HEK293 (cell line): Measurements from ENCODE around the gene SMKR1.

Source experiments
- CTCF ChIA-PET: fragments of 350-600 bp; formaldehyde crosslinking; extraction: SDS; loops from one replicate; lab custom pipeline; 2021; ENCODE audit warnings: antibody characterized with exemption; lab: Yijun Ruan, JAX
- POLR2A ChIA-PET: fragments of 300-600 bp; formaldehyde crosslinking; extraction: SDS; loops from one replicate; lab custom pipeline; 2020; ENCODE audit warnings: antibody characterized with exemption, inconsistent platforms; lab: Yijun Ruan, JAX
- H3K27ac ChIP-seq: fragments of 200-500 bp; sonication (Bioruptor generic); 2 replicates; pipeline ENCODE4 v1.5.1; 2014; ENCODE audit warnings: low read depth, low read length, control low read depth, inconsistent platforms; ENCODE audit errors: extremely low read depth
- H3K36me3 ChIP-seq, 2 experiments: fragments of 200-500 bp in 1 of 2; sonication (Bioruptor generic) in 1 of 2; 1 replicate in 1 of 2; 2 replicates in 1 of 2; pipeline ENCODE4 v1.5.1; 2014 to 2017; ENCODE audit warnings: inconsistent platforms in 2 of 2, low read length in 2 of 2; ENCODE audit not compliant: control insufficient read depth in 2 of 2, insufficient read depth in 1 of 2
- H3K4me1 ChIP-seq: fragments of 200-500 bp; sonication (Bioruptor generic); 2 replicates; pipeline ENCODE4 v1.5.1; 2014; ENCODE audit warnings: mild to moderate bottlenecking, low read length, inconsistent platforms; ENCODE audit not compliant: control insufficient read depth, insufficient read depth
- H3K4me3 ChIP-seq: 2 replicates; pipeline ENCODE4 v1.5.1; 2011; ENCODE audit warnings: low read depth, mild to moderate bottlenecking, control low read depth, low read length, moderate library complexity
- H3K9me3 ChIP-seq: fragments of 200-500 bp; sonication (Bioruptor generic); 2 replicates; pipeline ENCODE4 v1.5.1; 2014; ENCODE audit warnings: low read depth, low read length, inconsistent platforms; ENCODE audit not compliant: control insufficient read depth, insufficient read depth
- GLI2 ChIP-seq: fragments of 450-650 bp; formaldehyde crosslinking; IDR thresholded peaks from 2 replicates; pipeline ENCODE4; 2017; ENCODE audit warnings: missing biosample characterization, missing genetic modification characterization, low read depth, borderline replicate concordance
- SALL2 ChIP-seq: fragments of 450-650 bp; formaldehyde crosslinking; IDR thresholded peaks from 2 replicates; pipeline ENCODE4 v1.5.0; 2017; ENCODE audit warnings: missing biosample characterization, mild to moderate bottlenecking, missing genetic modification characterization, borderline replicate concordance
- WT1 ChIP-seq: fragments of 450-650 bp; formaldehyde crosslinking; IDR thresholded peaks from 2 replicates; pipeline ENCODE4 v1.5.1; 2016; ENCODE audit warnings: missing biosample characterization, missing genetic modification characterization
- ZBTB48 ChIP-seq: fragments of 450-650 bp; formaldehyde crosslinking; IDR thresholded peaks from 2 replicates; pipeline ENCODE4 v1.5.1; 2016; ENCODE audit warnings: missing biosample characterization, missing genetic modification characterization
- ZNF157 ChIP-seq: fragments of 450-650 bp; formaldehyde crosslinking; IDR thresholded peaks from 2 replicates; pipeline ENCODE4 v1.5.1; 2016; ENCODE audit warnings: missing biosample characterization, missing genetic modification characterization
- ZNF174 ChIP-seq: fragments of 450-650 bp; formaldehyde crosslinking; IDR thresholded peaks from 2 replicates; pipeline ENCODE4 v1.5.0; 2017; ENCODE audit warnings: missing biosample characterization, mild to moderate bottlenecking, missing genetic modification characterization
- ZNF175 ChIP-seq: fragments of 450-650 bp; formaldehyde crosslinking; IDR thresholded peaks from 2 replicates; pipeline ENCODE4 v1.5.1; 2016; ENCODE audit warnings: missing biosample characterization, missing genetic modification characterization
- ZNF23 ChIP-seq: fragments of 450-650 bp; formaldehyde crosslinking; IDR thresholded peaks from 2 replicates; pipeline ENCODE4 v1.5.1; 2016; ENCODE audit warnings: missing biosample characterization, missing genetic modification characterization, borderline replicate concordance
- ZNF239 ChIP-seq: fragments of 450-650 bp; formaldehyde crosslinking; IDR thresholded peaks from 2 replicates; pipeline ENCODE4 v1.5.1; 2016; ENCODE audit warnings: missing biosample characterization, missing genetic modification characterization
- ZNF423 ChIP-seq: fragments of 450-650 bp; formaldehyde crosslinking; IDR thresholded peaks from 2 replicates; pipeline ENCODE4 v1.5.1; 2016; ENCODE audit warnings: missing biosample characterization, missing genetic modification characterization
- ZNF473 ChIP-seq: fragments of 450-650 bp; formaldehyde crosslinking; IDR thresholded peaks from 2 replicates; pipeline ENCODE4 v1.5.1; 2017; ENCODE audit warnings: missing biosample characterization, missing genetic modification characterization
- ZNF48 ChIP-seq: fragments of 450-650 bp; formaldehyde crosslinking; IDR thresholded peaks from 2 replicates; pipeline ENCODE4 v1.5.1; 2016; ENCODE audit warnings: missing biosample characterization, missing genetic modification characterization
- ZSCAN16 ChIP-seq: fragments of 450-650 bp; formaldehyde crosslinking; IDR thresholded peaks from 2 replicates; pipeline ENCODE4 v1.5.1; 2016; ENCODE audit warnings: missing biosample characterization, missing genetic modification characterization
- TF ChIP-seq, protein P1 (sequence below): fragments of 450-650 bp; formaldehyde crosslinking; IDR thresholded peaks from 2 replicates; pipeline ENCODE4 v1.5.1; 2016; ENCODE audit warnings: missing biosample characterization, missing genetic modification characterization, borderline replicate concordance
- TF ChIP-seq, protein P2 (sequence below): fragments of 450-650 bp; formaldehyde crosslinking; IDR thresholded peaks from 2 replicates; pipeline ENCODE4 v1.5.1; 2017; ENCODE audit warnings: missing biosample characterization, mild to moderate bottlenecking, missing genetic modification characterization, moderate library complexity
- TF ChIP-seq, protein P3 (sequence below): fragments of 450-650 bp; formaldehyde crosslinking; IDR thresholded peaks from 2 replicates; pipeline ENCODE4 v1.5.1; 2016; ENCODE audit warnings: missing biosample characterization, missing genetic modification characterization
- TF ChIP-seq, protein P4 (sequence below): fragments of 450-650 bp; formaldehyde crosslinking; IDR thresholded peaks from 2 replicates; pipeline ENCODE4 v1.5.1; 2016; ENCODE audit warnings: missing biosample characterization, missing genetic modification characterization
- TF ChIP-seq, protein P5 (sequence below): fragments of 450-650 bp; formaldehyde crosslinking; IDR thresholded peaks from 2 replicates; pipeline ENCODE4 v1.5.1; 2016; ENCODE audit warnings: missing biosample characterization, missing genetic modification characterization
- TF ChIP-seq, protein P6 (sequence below): fragments of 450-650 bp; formaldehyde crosslinking; IDR thresholded peaks from 2 replicates; pipeline ENCODE4 v1.5.1; 2016; ENCODE audit warnings: missing biosample characterization, missing genetic modification characterization
- TF ChIP-seq, protein P7 (sequence below): fragments of 450-650 bp; formaldehyde crosslinking; IDR thresholded peaks from 2 replicates; pipeline ENCODE4 v1.5.1; 2016; ENCODE audit warnings: missing biosample characterization, missing genetic modification characterization

SMKR1 gene

DNA sequence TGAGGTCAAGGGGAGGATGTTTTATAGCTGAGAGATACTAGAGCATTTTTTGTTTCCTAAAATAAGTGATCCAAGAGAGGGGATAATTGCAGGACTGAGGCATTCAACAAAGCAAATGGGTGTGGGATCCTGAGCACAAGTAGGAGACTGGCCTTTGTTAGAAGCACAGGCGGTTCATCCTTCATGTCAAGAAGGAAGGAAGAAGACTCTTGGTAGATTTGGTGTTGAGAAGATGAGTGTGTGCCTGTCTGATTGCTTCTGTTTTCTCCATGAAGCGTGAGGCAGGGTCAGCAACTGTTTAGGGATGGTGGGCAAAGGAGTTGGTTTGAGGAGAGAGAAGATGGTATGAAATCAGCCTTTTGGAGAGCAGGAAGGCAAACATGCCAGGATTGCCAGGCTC lies 40.5 kb upstream of the SMKR1 start:
- POLR2A ChIA-PET, result no interaction called here
- no peak overlapping the region for H3K4me3 ChIP-seq
- H3K4me1 ChIP-seq, result no peaks in the 10 kb centered on the region
- H3K27ac ChIP-seq, result no peak overlapping the region
- no peaks in the 10 kb centered on the region for H3K9me3 ChIP-seq
- CTCF ChIA-PET, result interaction anchor here (0.8 kb wide), 1 partner anchor 10 kb away, joined by 4 read pairs; no protein-coding TSS in a partner anchor
- peaks cover 10 to 85% of the 10 kb centered on the region in 2 experiments for H3K36me3 ChIP-seq
- TF ChIP-seq SALL2, result no peak
- TF ChIP-seq ZNF48 (tag by site-specific recombination), result no peak
- TF ChIP-seq, protein P1, sequence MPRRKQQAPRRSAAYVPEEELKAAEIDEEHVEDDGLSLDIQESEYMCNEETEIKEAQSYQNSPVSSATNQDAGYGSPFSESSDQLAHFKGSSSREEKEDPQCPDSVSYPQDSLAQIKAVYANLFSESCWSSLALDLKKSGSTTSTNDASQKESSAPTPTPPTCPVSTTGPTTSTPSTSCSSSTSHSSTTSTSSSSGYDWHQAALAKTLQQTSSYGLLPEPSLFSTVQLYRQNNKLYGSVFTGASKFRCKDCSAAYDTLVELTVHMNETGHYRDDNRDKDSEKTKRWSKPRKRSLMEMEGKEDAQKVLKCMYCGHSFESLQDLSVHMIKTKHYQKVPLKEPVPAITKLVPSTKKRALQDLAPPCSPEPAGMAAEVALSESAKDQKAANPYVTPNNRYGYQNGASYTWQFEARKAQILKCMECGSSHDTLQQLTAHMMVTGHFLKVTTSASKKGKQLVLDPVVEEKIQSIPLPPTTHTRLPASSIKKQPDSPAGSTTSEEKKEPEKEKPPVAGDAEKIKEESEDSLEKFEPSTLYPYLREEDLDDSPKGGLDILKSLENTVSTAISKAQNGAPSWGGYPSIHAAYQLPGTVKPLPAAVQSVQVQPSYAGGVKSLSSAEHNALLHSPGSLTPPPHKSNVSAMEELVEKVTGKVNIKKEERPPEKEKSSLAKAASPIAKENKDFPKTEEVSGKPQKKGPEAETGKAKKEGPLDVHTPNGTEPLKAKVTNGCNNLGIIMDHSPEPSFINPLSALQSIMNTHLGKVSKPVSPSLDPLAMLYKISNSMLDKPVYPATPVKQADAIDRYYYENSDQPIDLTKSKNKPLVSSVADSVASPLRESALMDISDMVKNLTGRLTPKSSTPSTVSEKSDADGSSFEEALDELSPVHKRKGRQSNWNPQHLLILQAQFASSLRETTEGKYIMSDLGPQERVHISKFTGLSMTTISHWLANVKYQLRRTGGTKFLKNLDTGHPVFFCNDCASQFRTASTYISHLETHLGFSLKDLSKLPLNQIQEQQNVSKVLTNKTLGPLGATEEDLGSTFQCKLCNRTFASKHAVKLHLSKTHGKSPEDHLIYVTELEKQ (tag by site-specific recombination), result no peak
- TF ChIP-seq ZNF473 (tag by site-specific recombination), result no peak
- no peak for TF ChIP-seq ZNF239 (tag by site-specific recombination)
- no peak for TF ChIP-seq ZNF23 (tag by site-specific recombination)
- TF ChIP-seq, protein P2, sequence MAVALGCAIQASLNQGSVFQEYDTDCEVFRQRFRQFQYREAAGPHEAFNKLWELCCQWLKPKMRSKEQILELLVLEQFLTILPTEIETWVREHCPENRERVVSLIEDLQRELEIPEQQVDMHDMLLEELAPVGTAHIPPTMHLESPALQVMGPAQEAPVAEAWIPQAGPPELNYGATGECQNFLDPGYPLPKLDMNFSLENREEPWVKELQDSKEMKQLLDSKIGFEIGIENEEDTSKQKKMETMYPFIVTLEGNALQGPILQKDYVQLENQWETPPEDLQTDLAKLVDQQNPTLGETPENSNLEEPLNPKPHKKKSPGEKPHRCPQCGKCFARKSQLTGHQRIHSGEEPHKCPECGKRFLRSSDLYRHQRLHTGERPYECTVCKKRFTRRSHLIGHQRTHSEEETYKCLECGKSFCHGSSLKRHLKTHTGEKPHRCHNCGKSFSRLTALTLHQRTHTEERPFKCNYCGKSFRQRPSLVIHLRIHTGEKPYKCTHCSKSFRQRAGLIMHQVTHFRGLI, result no peak
- TF ChIP-seq, protein P3, sequence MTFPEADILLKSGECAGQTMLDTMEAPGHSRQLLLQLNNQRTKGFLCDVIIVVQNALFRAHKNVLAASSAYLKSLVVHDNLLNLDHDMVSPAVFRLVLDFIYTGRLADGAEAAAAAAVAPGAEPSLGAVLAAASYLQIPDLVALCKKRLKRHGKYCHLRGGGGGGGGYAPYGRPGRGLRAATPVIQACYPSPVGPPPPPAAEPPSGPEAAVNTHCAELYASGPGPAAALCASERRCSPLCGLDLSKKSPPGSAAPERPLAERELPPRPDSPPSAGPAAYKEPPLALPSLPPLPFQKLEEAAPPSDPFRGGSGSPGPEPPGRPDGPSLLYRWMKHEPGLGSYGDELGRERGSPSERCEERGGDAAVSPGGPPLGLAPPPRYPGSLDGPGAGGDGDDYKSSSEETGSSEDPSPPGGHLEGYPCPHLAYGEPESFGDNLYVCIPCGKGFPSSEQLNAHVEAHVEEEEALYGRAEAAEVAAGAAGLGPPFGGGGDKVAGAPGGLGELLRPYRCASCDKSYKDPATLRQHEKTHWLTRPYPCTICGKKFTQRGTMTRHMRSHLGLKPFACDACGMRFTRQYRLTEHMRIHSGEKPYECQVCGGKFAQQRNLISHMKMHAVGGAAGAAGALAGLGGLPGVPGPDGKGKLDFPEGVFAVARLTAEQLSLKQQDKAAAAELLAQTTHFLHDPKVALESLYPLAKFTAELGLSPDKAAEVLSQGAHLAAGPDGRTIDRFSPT (tag by site-specific recombination), result no peak
- TF ChIP-seq WT1, result no peak
- TF ChIP-seq ZBTB48 (tag by site-specific recombination), result no peak
- no peak for TF ChIP-seq ZNF157
- no peak for TF ChIP-seq ZNF423 (tag by site-specific recombination)
- TF ChIP-seq, protein P4, sequence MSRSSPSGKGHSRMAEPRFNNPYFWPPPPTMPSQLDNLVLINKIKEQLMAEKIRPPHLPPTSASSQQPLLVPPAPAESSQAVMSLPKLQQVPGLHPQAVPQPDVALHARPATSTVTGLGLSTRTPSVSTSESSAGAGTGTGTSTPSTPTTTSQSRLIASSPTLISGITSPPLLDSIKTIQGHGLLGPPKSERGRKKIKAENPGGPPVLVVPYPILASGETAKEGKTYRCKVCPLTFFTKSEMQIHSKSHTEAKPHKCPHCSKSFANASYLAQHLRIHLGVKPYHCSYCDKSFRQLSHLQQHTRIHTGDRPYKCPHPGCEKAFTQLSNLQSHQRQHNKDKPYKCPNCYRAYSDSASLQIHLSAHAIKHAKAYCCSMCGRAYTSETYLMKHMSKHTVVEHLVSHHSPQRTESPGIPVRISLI, result no peak

DNA sequence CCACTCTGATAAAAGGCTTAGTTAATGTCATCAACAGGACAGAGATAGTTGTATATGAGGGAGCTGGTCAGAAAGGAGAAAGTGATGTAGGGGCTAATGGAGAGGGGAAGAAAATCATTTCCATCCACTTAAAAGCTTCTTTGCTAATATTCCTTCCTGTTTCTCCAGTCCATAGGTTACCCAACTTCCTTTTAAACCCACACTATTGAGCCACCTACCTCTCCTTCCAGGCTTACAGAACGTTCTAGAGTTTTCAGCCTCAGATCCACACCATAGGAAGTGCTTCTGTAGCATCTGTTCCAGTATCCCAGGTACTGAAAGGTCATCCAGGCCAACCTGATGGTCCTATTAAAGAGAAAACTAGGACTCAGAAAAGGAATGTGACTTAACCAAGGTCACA lies 39.9 kb upstream of the SMKR1 start:
- POLR2A ChIA-PET, result interaction anchor here (0.6 kb wide), 1 partner anchor 237 kb away, joined by 3 read pairs; the partner anchor contains the start of gene AHCYL2
- Histone ChIP-seq H3K4me1 (no peaks in the 10 kb centered on the region), H3K4me3 (no peak overlapping the region), H3K27ac (no peak overlapping the region), H3K9me3 (no peaks in the 10 kb centered on the region), H3K36me3 (peaks cover 6 to 85% of the 10 kb centered on the region in 2 experiments)
- CTCF ChIA-PET, result interaction anchor here (1.3 kb wide), 1 partner anchor 9 kb away, joined by 5 read pairs; no protein-coding TSS in a partner anchor
- TF ChIP-seq ZNF175 (tag by site-specific recombination) (no peak), ZNF174 (tag by site-specific recombination) (no peak), ZSCAN16 (tag by site-specific recombination) (no peak), GLI2 (tag by site-specific recombination) (no peak)
- TF ChIP-seq, protein P5, sequence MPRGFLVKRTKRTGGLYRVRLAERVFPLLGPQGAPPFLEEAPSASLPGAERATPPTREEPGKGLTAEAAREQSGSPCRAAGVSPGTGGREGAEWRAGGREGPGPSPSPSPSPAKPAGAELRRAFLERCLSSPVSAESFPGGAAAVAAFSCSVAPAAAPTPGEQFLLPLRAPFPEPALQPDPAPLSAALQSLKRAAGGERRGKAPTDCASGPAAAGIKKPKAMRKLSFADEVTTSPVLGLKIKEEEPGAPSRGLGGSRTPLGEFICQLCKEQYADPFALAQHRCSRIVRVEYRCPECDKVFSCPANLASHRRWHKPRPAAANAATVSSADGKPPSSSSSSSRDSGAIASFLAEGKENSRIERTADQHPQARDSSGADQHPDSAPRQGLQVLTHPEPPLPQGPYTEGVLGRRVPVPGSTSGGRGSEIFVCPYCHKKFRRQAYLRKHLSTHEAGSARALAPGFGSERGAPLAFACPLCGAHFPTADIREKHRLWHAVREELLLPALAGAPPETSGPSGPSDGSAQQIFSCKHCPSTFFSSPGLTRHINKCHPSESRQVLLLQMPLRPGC (tag by site-specific recombination), result no peak
- TF ChIP-seq, protein P6, sequence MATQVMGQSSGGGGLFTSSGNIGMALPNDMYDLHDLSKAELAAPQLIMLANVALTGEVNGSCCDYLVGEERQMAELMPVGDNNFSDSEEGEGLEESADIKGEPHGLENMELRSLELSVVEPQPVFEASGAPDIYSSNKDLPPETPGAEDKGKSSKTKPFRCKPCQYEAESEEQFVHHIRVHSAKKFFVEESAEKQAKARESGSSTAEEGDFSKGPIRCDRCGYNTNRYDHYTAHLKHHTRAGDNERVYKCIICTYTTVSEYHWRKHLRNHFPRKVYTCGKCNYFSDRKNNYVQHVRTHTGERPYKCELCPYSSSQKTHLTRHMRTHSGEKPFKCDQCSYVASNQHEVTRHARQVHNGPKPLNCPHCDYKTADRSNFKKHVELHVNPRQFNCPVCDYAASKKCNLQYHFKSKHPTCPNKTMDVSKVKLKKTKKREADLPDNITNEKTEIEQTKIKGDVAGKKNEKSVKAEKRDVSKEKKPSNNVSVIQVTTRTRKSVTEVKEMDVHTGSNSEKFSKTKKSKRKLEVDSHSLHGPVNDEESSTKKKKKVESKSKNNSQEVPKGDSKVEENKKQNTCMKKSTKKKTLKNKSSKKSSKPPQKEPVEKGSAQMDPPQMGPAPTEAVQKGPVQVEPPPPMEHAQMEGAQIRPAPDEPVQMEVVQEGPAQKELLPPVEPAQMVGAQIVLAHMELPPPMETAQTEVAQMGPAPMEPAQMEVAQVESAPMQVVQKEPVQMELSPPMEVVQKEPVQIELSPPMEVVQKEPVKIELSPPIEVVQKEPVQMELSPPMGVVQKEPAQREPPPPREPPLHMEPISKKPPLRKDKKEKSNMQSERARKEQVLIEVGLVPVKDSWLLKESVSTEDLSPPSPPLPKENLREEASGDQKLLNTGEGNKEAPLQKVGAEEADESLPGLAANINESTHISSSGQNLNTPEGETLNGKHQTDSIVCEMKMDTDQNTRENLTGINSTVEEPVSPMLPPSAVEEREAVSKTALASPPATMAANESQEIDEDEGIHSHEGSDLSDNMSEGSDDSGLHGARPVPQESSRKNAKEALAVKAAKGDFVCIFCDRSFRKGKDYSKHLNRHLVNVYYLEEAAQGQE, result no peak
- TF ChIP-seq, protein P7, sequence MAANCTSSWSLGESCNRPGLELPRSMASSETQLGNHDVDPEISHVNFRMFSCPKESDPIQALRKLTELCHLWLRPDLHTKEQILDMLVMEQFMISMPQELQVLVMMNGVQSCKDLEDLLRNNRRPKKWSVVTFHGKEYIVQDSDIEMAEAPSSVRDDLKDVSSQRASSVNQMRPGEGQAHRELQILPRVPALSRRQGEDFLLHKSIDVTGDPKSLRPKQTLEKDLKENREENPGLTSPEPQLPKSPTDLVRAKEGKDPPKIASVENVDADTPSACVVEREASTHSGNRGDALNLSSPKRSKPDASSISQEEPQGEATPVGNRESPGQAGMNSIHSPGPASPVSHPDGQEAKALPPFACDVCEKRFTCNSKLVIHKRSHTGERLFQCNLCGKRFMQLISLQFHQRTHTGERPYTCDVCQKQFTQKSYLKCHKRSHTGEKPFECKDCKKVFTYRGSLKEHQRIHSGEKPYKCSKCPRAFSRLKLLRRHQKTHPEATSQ (tag by site-specific recombination), result no peak
